OCI-LY1 (cell line): Measurements from ENCODE around the gene ZNF559.

Experiments
- H2AFZ ChIP-seq: fragments of 200-600 bp; sonication (generic), shearing (Covaris generic); 2 replicates; pipeline ENCODE4 v1.6.0; 2014; ENCODE audit warnings: antibody characterized with exemption, mild to moderate bottlenecking, low read length
- H3F3A ChIP-seq: fragments of 200-600 bp; sonication (generic), shearing (Covaris generic); 2 replicates; pipeline ENCODE4 v1.6.0; 2014; ENCODE audit warnings: mild to moderate bottlenecking, antibody characterized with exemption, low read length, moderate library complexity; ENCODE audit not compliant: insufficient read depth
- H3K27ac ChIP-seq: fragments of 200-600 bp; sonication (generic); 2 replicates; pipeline ENCODE4 v1.5.1; 2014; ENCODE audit warnings: low read length, mixed run types, mild to moderate bottlenecking, low read depth; ENCODE audit not compliant: poor library complexity, severe bottlenecking
- H3K27me3 ChIP-seq: fragments of 200-600 bp; sonication (generic); 2 replicates; pipeline ENCODE4 v1.6.0; 2014; ENCODE audit warnings: antibody characterized with exemption, mild to moderate bottlenecking, low read length, moderate library complexity; ENCODE audit not compliant: insufficient read depth
- H3K36me3 ChIP-seq: fragments of 200-600 bp; sonication (generic); 2 replicates; pipeline ENCODE4 v1.6.1; 2014; ENCODE audit warnings: mild to moderate bottlenecking, antibody characterized with exemption, low read length, moderate library complexity, mixed read lengths; ENCODE audit not compliant: insufficient read depth
- H3K4me1 ChIP-seq: fragments of 200-600 bp; sonication (generic); 2 replicates; pipeline ENCODE4 v1.5.1; 2014; ENCODE audit warnings: mild to moderate bottlenecking, low read length, moderate library complexity; ENCODE audit not compliant: insufficient read depth, severe bottlenecking
- H3K4me2 ChIP-seq: fragments of 200-600 bp; sonication (generic), shearing (Covaris generic); 2 replicates; pipeline ENCODE4 v1.6.1; 2014; ENCODE audit warnings: low read length
- H3K4me3 ChIP-seq: fragments of 200-600 bp; sonication (generic); 2 replicates; pipeline ENCODE4 v1.5.1; 2014; ENCODE audit warnings: low read length, low read depth, mild to moderate bottlenecking, mixed read lengths; ENCODE audit not compliant: poor library complexity, severe bottlenecking
- H3K79me2 ChIP-seq: fragments of 200-600 bp; shearing (Covaris generic); 2 replicates; pipeline ENCODE4 v1.6.1; 2016; ENCODE audit warnings: mixed run types, low read length, mixed read lengths; ENCODE audit not compliant: insufficient read depth
- H3K9ac ChIP-seq: fragments of 200-600 bp; sonication (generic), shearing (Covaris generic); 2 replicates; pipeline ENCODE4 v1.6.1; 2014; ENCODE audit warnings: mild to moderate bottlenecking, low read length, mixed read lengths
- H3K9me2 ChIP-seq: fragments of 200-600 bp; sonication (generic), shearing (Covaris generic); 2 replicates; pipeline ENCODE4 v1.6.1; 2014; ENCODE audit warnings: low read depth, mild to moderate bottlenecking, low read length, mixed read lengths
- H3K9me3 ChIP-seq: fragments of 200-600 bp; shearing (Covaris generic); 2 replicates; pipeline ENCODE4 v1.6.1; 2014; ENCODE audit warnings: low read length, mixed read lengths
- H4K20me1 ChIP-seq: fragments of 200-600 bp; sonication (generic), shearing (Covaris generic); 2 replicates; pipeline ENCODE4 v1.6.0; 2016; ENCODE audit warnings: mild to moderate bottlenecking, low read length; ENCODE audit not compliant: insufficient read depth
- CTCF ChIP-seq: fragments of 200-600 bp; sonication (generic), shearing (Covaris generic); IDR thresholded peaks from 2 replicates; pipeline ENCODE4 v1.5.1; 2017; ENCODE audit warnings: mild to moderate bottlenecking, antibody characterized with exemption, low read length, moderate library complexity, mixed read lengths
- EZH2 ChIP-seq: fragments of 200-600 bp; sonication (generic), shearing (Covaris generic); IDR thresholded peaks from 2 replicates; pipeline ENCODE4 v1.8.0; 2017; ENCODE audit warnings: borderline replicate concordance, mixed run types, mild to moderate bottlenecking, antibody characterized with exemption, low read length, moderate library complexity, mixed read lengths

Gene ZNF559

DNA sequence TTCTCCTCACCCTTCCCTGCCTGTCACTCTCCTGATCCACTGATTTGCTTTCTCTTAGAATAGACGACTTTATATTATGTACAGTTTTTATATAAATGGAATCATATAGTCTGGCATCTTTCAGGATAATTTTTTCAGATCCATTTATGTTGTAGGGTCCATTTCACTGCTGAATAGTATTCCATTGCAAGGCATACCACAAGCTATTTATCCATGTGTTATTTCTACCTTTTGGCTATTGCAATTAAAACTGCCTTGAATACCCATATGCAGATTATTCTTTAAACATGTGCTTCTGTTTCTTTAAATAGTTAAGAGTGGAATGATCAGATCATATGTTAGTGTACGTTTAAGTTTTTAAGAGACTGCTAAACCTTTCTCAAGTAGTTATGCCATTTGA lies 21.0 kb downstream of the ZNF559 start:
- no peaks in the 10 kb centered on the region for H4K20me1 ChIP-seq
- H3F3A ChIP-seq: no peaks in the 10 kb centered on the region
- H3K9me2 ChIP-seq: no peaks in the 10 kb centered on the region
- H3K4me3 ChIP-seq: no peak overlapping the region
- H3K9me3 ChIP-seq: peaks cover 41% of the 10 kb centered on the region
- TF ChIP-seq EZH2 (no peak), CTCF (no peak)
- no peak overlapping the region for H2AFZ ChIP-seq
- no peaks in the 10 kb centered on the region for H3K27me3 ChIP-seq
- H3K4me1 ChIP-seq: no peaks in the 10 kb centered on the region
- H3K27ac ChIP-seq: no peak overlapping the region
- no peak overlapping the region for H3K4me2 ChIP-seq
- no peaks in the 10 kb centered on the region for H3K79me2 ChIP-seq
- H3K36me3 ChIP-seq: peaks cover 24% of the 10 kb centered on the region
- H3K9ac ChIP-seq: no peak overlapping the region

GRCh38 chr19:9348253-9348652 lies 24.3 kb downstream of the ZNF559 start:
- Histone ChIP-seq H3K27me3 (no peaks in the 10 kb centered on the region), H3K4me1 (no peaks in the 10 kb centered on the region), H3K27ac (no peak overlapping the region), H3K9ac (no peak overlapping the region), H4K20me1 (no peaks in the 10 kb centered on the region), H3K9me3 (peaks cover 19% of the 10 kb centered on the region), H3K9me2 (no peaks in the 10 kb centered on the region), H3K79me2 (no peaks in the 10 kb centered on the region), H3K4me2 (no peak overlapping the region), H3K36me3 (no peaks in the 10 kb centered on the region; the same call in 1 of the 2 replicates), H2AFZ (no peak overlapping the region), H3F3A (no peaks in the 10 kb centered on the region), H3K4me3 (no peak overlapping the region)
- TF ChIP-seq CTCF: no peak
- TF ChIP-seq EZH2: no peak

- no peaks in the 10 kb centered on the region; the same call in 1 of the 2 replicates for H3K36me3 ChIP-seq
- H2AFZ ChIP-seq: no peak overlapping the region
- no peak overlapping the region for H3K4me3 ChIP-seq
- no peaks in the 10 kb centered on the region for H3F3A ChIP-seq
- no peaks in the 10 kb centered on the region for H3K27me3 ChIP-seq
- no peak overlapping the region for H3K27ac ChIP-seq
- H3K9me3 ChIP-seq: peaks cover 16% of the 10 kb centered on the region
- TF ChIP-seq CTCF (no peak), EZH2 (no peak)
- H3K4me1 ChIP-seq: no peaks in the 10 kb centered on the region
- no peak overlapping the region for H3K9ac ChIP-seq
- no peaks in the 10 kb centered on the region for H3K9me2 ChIP-seq
- no peaks in the 10 kb centered on the region for H3K79me2 ChIP-seq
- H4K20me1 ChIP-seq: no peaks in the 10 kb centered on the region
- no peak overlapping the region for H3K4me2 ChIP-seq
Measured at GRCh38 chr19:9348671-9349070, 24.7 kb downstream of the ZNF559 start.
